CD14-positive monocyte (primary cell): ENCODE data around the gene TAS1R2. TPM values are rescaled to one million over a fixed set of nuclear protein-coding genes. Genes with fewer than 3 reads are reported as not detected.

Experiments
- DNase-seq, 3 donors: peaks; one replicate each; pipeline ENCODE4 v3.0.0-alpha.2; 2011 to 2022
- H2AFZ ChIP-seq: 2 replicates; pipeline ENCODE4 v1.6.0; 2012; ENCODE audit warnings: mild to moderate bottlenecking, low read depth, low read length, inconsistent platforms; ENCODE audit not compliant: insufficient read depth, poor library complexity, severe bottlenecking
- H3K27ac ChIP-seq, 2 donors: 1 replicate in 1 of 2; 2 replicates in 1 of 2; pipeline ENCODE4 v1.5.1; 2012 to 2013; ENCODE audit warnings: low read length in 2 of 2, control low read depth in 1 of 2, inconsistent platforms in 1 of 2, low read depth in 1 of 2, mild to moderate bottlenecking in 1 of 2
- H3K27me3 ChIP-seq, 2 donors: one replicate each; pipeline versions ENCODE4 v1.6.0 to v1.6.1; 2011 to 2013; ENCODE audit warnings: low read length in 2 of 2; ENCODE audit not compliant: control insufficient read depth in 2 of 2, insufficient read depth in 2 of 2
- H3K36me3 ChIP-seq, 2 donors: replicated peaks in 1 of 2; 1 replicate in 1 of 2; 2 replicates in 1 of 2; pipeline versions ENCODE4 v1.5.1 to v1.6.1; 2012 to 2013; ENCODE audit warnings: low read length in 2 of 2, control low read depth in 1 of 2, inconsistent platforms in 1 of 2, mild to moderate bottlenecking in 1 of 2; ENCODE audit not compliant: insufficient read depth in 2 of 2, control insufficient read depth in 1 of 2
- H3K4me1 ChIP-seq, 2 donors: 1 replicate in 1 of 2; 2 replicates in 1 of 2; pipeline versions ENCODE4 v1.5.1 to v1.6.1; 2012 to 2013; ENCODE audit warnings: low read length in 2 of 2, control low read depth in 1 of 2, inconsistent platforms in 1 of 2, mild to moderate bottlenecking in 1 of 2, moderate library complexity in 1 of 2; ENCODE audit not compliant: insufficient read depth in 2 of 2, control insufficient read depth in 1 of 2
- H3K4me2 ChIP-seq: replicated peaks from 2 replicates; pipeline ENCODE3; 2012; ENCODE audit warnings: low read length, moderate library complexity, mild to moderate bottlenecking; ENCODE audit not compliant: poor library complexity, severe bottlenecking; ENCODE audit errors: extremely low read depth
- H3K4me3 ChIP-seq, 3 experiments: fragments of 200-600 bp in 1 of 3; sonication (generic) in 1 of 3; replicated peaks in 1 of 3; 1 replicate in 2 of 3; 2 replicates in 1 of 3; pipeline ENCODE4 v1.5.1; 2011 to 2013; ENCODE audit warnings: low read length in 3 of 3, mild to moderate bottlenecking in 3 of 3, control low read depth in 2 of 3, low read depth in 2 of 3, inconsistent platforms in 1 of 3, moderate library complexity in 1 of 3
- H3K79me2 ChIP-seq: 2 replicates; pipeline ENCODE4 v1.6.0; 2012; ENCODE audit warnings: mild to moderate bottlenecking, control low read depth, inconsistent platforms, low read length, moderate library complexity; ENCODE audit not compliant: insufficient read depth
- H3K9ac ChIP-seq: 2 replicates; pipeline ENCODE4 v1.6.0; 2017; ENCODE audit warnings: low read length, mild to moderate bottlenecking; ENCODE audit not compliant: insufficient read depth, poor library complexity, severe bottlenecking
- H3K9me3 ChIP-seq, 2 donors: replicated peaks in 1 of 2; 1 replicate in 1 of 2; 2 replicates in 1 of 2; pipeline versions ENCODE4 v1.5.1 to v1.6.1; 2012 to 2013; ENCODE audit warnings: low read length in 2 of 2, control low read depth in 1 of 2; ENCODE audit not compliant: control insufficient read depth in 1 of 2, insufficient read depth in 1 of 2
- H4K20me1 ChIP-seq: 2 replicates; pipeline ENCODE4 v1.6.0; 2012; ENCODE audit warnings: mild to moderate bottlenecking, low read length, control low read depth, moderate library complexity; ENCODE audit not compliant: insufficient read depth
- H3K27ac Mint-ChIP-seq, 7 donors: one replicate each; pipeline ENCODE4 v1.8.0; 2020; ENCODE audit warnings: mild to moderate bottlenecking in 7 of 7, mixed read lengths in 7 of 7, moderate library complexity in 6 of 7, inconsistent platforms in 2 of 7
- H3K27me3 Mint-ChIP-seq, 3 donors: one replicate each; pipeline ENCODE4 v1.8.0; 2021 to 2022; ENCODE audit warnings: low read depth in 3 of 3, mild to moderate bottlenecking in 3 of 3, mixed read lengths in 3 of 3, moderate library complexity in 3 of 3, inconsistent platforms in 1 of 3
- H3K36me3 Mint-ChIP-seq, 2 donors: one replicate each; pipeline ENCODE4 v1.8.0; 2020; ENCODE audit warnings: mixed read lengths in 2 of 2, inconsistent platforms in 1 of 2, mild to moderate bottlenecking in 1 of 2
- H3K4me1 Mint-ChIP-seq: one replicate; pipeline ENCODE4 v1.8.0; 2020; ENCODE audit warnings: mild to moderate bottlenecking, mixed read lengths
- H3K4me3 Mint-ChIP-seq, 2 donors: one replicate each; pipeline ENCODE4 v1.8.0; 2020; ENCODE audit warnings: mild to moderate bottlenecking in 2 of 2, mixed read lengths in 2 of 2, moderate library complexity in 1 of 2
- H3K9me3 Mint-ChIP-seq, 7 donors: one replicate each; pipeline ENCODE4 v1.8.0; 2020 to 2022; ENCODE audit warnings: mixed read lengths in 7 of 7, mild to moderate bottlenecking in 6 of 7, moderate library complexity in 6 of 7, inconsistent platforms in 2 of 7
- WGBS: methylation state at CpG from one replicate; pipeline ENCODE4 v1.1.5; 2013; ENCODE audit warnings: missing lambda C conversion rate; ENCODE audit not compliant: insufficient coverage; 5-methylcytosine and 5-hydroxymethylcytosine counted together
- intact Hi-C, 2 donors: fragments of 100-400 bp; cut with micrococcal nuclease; formaldehyde crosslinking; loops; one replicate each; pipeline versions ENCODE4 v1.15.0 to v1.15.1; 2023
- polyA plus RNA-seq, 3 donors: library from polyadenylated mRNA; depleted of rRNA in 1 of 3; unstranded in 2 of 3; stranded (reverse) in 1 of 3; fragments of 300-500 nt in 2 of 3; fragments of >200 nt in 1 of 3; fragmentation: Illumina TruSeq in 2 of 3; gene quantifications; 1 replicate in 2 of 3; 2 replicates in 1 of 3; pipeline ENCODE4 v1.2.3, GENCODE V29; 2012 to 2021
- TF ChIP-seq, protein P1 (sequence below): fragments of 200-600 bp; IDR thresholded peaks from one replicate; pipeline ENCODE4 v1.8.0; 2022; ENCODE audit warnings: antibody characterized with exemption, mild to moderate bottlenecking

The TAS1R2 gene
- polyA plus RNA-seq, 3 donors: not detected

DNA sequence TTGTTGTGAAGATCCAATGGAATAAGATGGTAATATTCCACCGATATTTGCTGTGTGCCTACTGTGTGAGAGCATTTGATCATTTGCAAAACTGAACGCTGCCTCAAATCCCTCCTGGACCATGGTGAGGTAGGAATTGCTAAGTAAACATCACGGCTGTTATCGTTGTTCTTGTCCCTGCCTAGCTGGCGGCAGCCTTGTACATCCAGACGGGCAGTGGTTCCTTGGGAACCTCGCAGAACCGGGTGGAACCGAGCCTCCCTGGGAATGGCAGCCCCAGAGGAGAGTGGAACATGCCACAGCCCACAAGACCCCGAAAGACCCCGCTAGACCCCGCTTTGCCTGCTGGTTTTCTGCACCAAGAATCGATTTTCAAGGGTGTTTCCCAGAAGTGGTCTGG, 60.9 kb downstream of the TAS1R2 start:
- Histone ChIP-seq H3K4me3 (no peak overlapping the region), H4K20me1 (no peaks in the 10 kb centered on the region), H3K4me2 (no peak overlapping the region), H2AFZ (no peak overlapping the region), H3K9me3 (no peaks in the 10 kb centered on the region), H3K27me3 (no peaks in the 10 kb centered on the region), H3K27ac (no peak overlapping the region), H3K9ac (no peak overlapping the region), H3K36me3 (no peaks in the 10 kb centered on the region), H3K79me2 (no peaks in the 10 kb centered on the region), H3K4me1 (no peaks in the 10 kb centered on the region)
- H3K36me3 Mint-ChIP-seq: no peaks in the 10 kb centered on the region
- DNase-seq: no peak
- no peak overlapping the region for H3K27ac Mint-ChIP-seq
- TF ChIP-seq, protein P1, sequence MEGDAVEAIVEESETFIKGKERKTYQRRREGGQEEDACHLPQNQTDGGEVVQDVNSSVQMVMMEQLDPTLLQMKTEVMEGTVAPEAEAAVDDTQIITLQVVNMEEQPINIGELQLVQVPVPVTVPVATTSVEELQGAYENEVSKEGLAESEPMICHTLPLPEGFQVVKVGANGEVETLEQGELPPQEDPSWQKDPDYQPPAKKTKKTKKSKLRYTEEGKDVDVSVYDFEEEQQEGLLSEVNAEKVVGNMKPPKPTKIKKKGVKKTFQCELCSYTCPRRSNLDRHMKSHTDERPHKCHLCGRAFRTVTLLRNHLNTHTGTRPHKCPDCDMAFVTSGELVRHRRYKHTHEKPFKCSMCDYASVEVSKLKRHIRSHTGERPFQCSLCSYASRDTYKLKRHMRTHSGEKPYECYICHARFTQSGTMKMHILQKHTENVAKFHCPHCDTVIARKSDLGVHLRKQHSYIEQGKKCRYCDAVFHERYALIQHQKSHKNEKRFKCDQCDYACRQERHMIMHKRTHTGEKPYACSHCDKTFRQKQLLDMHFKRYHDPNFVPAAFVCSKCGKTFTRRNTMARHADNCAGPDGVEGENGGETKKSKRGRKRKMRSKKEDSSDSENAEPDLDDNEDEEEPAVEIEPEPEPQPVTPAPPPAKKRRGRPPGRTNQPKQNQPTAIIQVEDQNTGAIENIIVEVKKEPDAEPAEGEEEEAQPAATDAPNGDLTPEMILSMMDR: no peak
- no peak overlapping the region for H3K4me3 Mint-ChIP-seq
- intact Hi-C loops: no loop called here
- H3K27me3 Mint-ChIP-seq: peaks cover 1 to 7% (median 3%) of the 10 kb centered on the region in 3 donors
- peaks cover 0 to 1% (median 0%) of the 10 kb centered on the region in 7 donors for H3K9me3 Mint-ChIP-seq
- no peaks in the 10 kb centered on the region for H3K4me1 Mint-ChIP-seq
- WGBS: 94% methylated on average over 13 of the region's 13 CpGs

DNA sequence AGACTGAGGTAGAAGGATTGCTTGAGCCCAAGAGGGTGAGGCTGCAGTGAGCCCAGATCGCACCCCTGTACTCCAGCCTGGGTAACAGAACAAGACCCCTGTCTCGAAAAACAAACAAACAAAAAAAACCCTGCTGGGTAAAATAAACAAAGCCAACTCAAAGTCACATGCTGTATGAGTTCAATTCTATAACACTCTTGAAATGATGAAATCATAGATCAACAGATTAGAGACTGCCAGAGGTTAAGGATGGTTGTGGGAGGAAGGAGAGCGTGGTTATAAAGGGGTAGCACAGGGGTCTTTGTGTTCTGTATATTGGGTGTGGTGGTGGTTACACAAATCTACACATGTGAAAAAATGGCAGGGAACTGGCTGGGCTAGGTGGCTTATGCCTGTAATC, 62.5 kb downstream of the TAS1R2 start:
- intact Hi-C loops: no loop called here
- DNase-seq: no peak
- no peaks in the 10 kb centered on the region for H3K4me1 Mint-ChIP-seq

More for the DNA sequence above, 62.5 kb downstream of the TAS1R2 start:
- Histone ChIP-seq H3K79me2 (no peaks in the 10 kb centered on the region), H3K9me3 (peaks cover 0 to 7% of the 10 kb centered on the region in 2 donors), H2AFZ (no peak overlapping the region), H4K20me1 (no peaks in the 10 kb centered on the region), H3K27me3 (no peaks in the 10 kb centered on the region), H3K36me3 (no peaks in the 10 kb centered on the region), H3K27ac (no peak overlapping the region), H3K4me2 (no peak overlapping the region), H3K4me3 (no peak overlapping the region), H3K4me1 (no peaks in the 10 kb centered on the region), H3K9ac (no peak overlapping the region)
- Mint-ChIP-seq H3K27ac (no peak overlapping the region), H3K4me3 (no peak overlapping the region), H3K27me3 (peaks cover 3 to 10% (median 7%) of the 10 kb centered on the region in 3 donors), H3K36me3 (no peaks in the 10 kb centered on the region), H3K9me3 (peaks cover 0 to 7% (median 3%) of the 10 kb centered on the region in 7 donors)
- TF ChIP-seq, protein P1: no peak
- 100% methylated on average over 1 of the region's 3 CpGs for WGBS
